ENCODE data around the gene TMEM208. TPM values are rescaled to one million over a fixed set of nuclear protein-coding genes. Genes with fewer than 3 reads are reported as not detected.
A peak's percentile ranks its signal among the peaks of the same experiment; 100 is the strongest.

TMEM208 gene
- total RNA-seq, 4 donors from 2014 or later, result 24.4 to 36.0 (median 31.7) TPM

DNA sequence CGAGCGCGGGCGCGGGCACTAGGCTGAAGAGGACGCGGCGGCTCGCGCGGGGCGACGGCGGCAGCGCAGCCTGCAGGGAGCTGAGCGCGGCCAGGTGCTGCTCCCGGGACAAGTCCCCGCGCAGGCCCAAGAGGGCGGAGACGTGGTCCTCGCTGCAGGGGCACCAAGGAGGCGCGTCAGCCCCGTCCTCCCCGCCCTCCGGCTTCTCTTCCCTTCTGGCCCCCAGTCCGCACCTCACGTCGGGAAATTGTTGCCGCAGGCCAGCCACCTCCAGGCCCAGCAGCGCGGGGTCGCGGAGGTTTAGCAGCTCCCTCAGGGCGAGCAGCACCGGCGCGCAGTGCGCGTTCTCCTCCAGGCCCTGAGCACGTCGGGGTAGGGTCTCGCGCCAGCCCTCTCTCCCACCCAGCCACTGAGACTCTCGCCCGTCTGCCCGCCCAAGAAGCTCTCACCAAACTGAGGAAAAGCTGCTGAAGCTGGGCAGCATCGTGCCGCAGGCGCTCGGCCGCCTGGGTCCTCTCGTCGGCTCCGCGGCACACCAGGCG lies 42.4 kb upstream of the TMEM208 start:
- no peaks in the 10 kb centered on the region for H3K36me3 ChIP-seq
- WGBS, 2 donors, result no CpG with 5 or more reads among the region's 59 CpGs
- H3K27me3 ChIP-seq, result no peaks in the 10 kb centered on the region
- DNase-seq, result no peak
- H3K4me3 ChIP-seq, result peak overlapping the region; percentile 58 to 94 (median 60)
- peak overlapping the region; percentile 93 to 99 (median 98) for H3K27ac ChIP-seq
- intact Hi-C loops (cut with DNase I), result no loop called here
- no peak for TF ChIP-seq CTCF (IDR thresholded peaks at IDR 0.05)
- H3K4me1 ChIP-seq, result peaks cover 22 to 58% (median 39%) of the 10 kb centered on the region in 3 donors
- no peaks in the 10 kb centered on the region for H3K9me3 ChIP-seq

DNA sequence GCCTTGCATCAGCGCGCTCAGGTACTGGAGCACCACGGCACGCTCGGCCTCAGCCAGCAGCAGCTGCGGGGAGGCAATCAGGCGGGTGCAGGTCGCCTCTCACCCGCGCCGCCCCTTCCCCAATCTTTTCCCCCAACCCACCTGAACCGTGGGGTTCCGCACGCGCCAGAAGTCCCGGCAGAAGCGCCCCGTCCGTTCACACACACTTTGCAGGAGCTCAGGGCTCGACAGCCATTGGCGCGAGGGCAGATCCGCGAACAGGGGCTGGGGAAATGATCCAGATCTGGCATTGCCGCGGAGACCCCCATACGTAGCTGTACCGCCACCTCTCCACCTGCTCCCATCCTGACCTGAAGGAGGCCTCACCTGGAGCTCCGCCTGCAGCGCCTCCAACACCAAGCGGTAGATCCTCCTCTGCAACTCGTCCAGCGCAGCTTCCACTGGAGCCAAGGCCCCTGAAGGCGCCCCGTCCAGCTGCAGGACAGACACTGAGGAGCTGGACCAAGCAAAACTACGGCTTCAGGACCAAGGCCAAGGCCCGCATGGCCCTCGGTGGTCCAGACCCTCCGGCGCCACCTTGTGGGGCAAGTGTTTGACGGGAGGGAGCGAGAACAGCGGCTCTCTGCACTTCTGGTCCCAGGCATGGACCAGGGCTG lies 41.8 kb upstream of the TMEM208 start:
- Histone ChIP-seq H3K4me3 (peak overlapping the region; percentile 58 to 94 (median 60)), H3K36me3 (no peaks in the 10 kb centered on the region), H3K4me1 (peaks cover 19 to 52% (median 34%) of the 10 kb centered on the region in 3 donors), H3K9me3 (no peaks in the 10 kb centered on the region), H3K27ac (peak overlapping the region; percentile 93 to 99 (median 98)), H3K27me3 (no peaks in the 10 kb centered on the region)
- peak; percentile 50 for DNase-seq
- intact Hi-C loops (cut with DNase I), result no loop called here
- TF ChIP-seq POLR2A (IDR thresholded peaks at IDR 0.05), result no peak
- TF ChIP-seq CTCF (IDR thresholded peaks at IDR 0.05), result peak; percentile 70 to 83 (median 80)
- 3 to 28% methylated on average over 6 to 11 of the region's 43 CpGs for WGBS, 2 donors

DNA sequence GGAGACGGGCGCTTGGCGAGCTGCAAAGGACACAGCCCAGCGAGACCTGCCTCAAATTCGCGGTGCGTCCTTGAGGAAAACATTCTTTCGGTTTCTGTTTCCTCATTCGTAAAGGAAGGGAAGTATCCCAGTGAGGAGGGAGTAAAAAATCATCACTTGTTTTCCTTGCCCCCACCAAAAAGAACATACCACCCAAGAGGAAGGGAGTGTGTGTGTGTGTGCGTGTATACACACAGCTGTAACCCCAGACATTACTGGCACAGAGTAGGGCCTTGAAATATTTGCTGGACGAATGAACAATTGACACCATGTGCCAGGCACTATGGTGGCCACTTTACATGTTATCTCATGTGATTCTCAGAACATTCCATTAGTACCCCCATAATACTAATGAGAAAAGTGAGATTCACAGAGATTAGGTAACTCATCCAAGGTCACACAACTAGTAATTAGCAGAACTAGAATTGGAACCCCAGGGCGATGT lies 41.2 kb upstream of the TMEM208 start:
- Histone ChIP-seq H3K4me1 (peaks cover 19 to 48% (median 34%) of the 10 kb centered on the region in 3 donors), H3K27ac (peak overlapping the region in 2 of 4 donors; percentile 19 to 21)
- intact Hi-C loops (cut with DNase I), result no loop called here

DNA sequence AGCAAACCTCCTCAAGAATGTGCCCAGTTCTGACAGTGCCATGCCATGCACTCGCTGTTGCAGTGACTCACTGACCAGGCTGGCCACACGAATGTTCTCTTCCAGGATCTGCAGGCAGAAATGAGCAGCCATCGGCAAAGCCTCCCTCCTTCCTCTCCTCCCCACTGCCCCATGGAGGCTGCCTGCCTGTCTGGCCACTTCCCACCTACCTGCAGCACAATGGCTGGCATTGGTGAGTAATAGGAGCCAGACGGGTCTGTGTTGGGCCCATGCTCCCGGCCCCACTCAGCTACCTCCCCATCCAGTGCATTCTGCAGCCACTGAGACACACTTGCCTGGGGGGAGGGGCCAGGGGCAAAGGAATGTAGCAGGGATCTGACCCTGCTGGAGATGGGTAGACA lies 40.4 kb upstream of the TMEM208 start:
- 53 to 64% methylated on average over 3 to 4 of the region's 5 CpGs for WGBS, 2 donors
- Histone ChIP-seq H3K4me1 (peaks cover 19 to 45% (median 30%) of the 10 kb centered on the region in 3 donors), H3K4me3 (no peak overlapping the region), H3K36me3 (no peaks in the 10 kb centered on the region), H3K27me3 (no peaks in the 10 kb centered on the region), H3K9me3 (no peaks in the 10 kb centered on the region), H3K27ac (no peak overlapping the region)
- no peak for TF ChIP-seq POLR2A (IDR thresholded peaks at IDR 0.05)
- no peak for TF ChIP-seq CTCF (IDR thresholded peaks at IDR 0.05)
- DNase-seq, result no peak
- intact Hi-C loops (cut with DNase I), result no loop called here

More for the DNA sequence above, 41.2 kb upstream of the TMEM208 start:
- no peak for DNase-seq
- WGBS, 2 donors, result 15 to 17% methylated on average over 5 to 6 of the region's 12 CpGs
- Histone ChIP-seq H3K36me3 (no peaks in the 10 kb centered on the region), H3K4me3 (peak overlapping the region in 3 of 4 donors; percentile 60 to 94 (median 61)), H3K9me3 (no peaks in the 10 kb centered on the region), H3K27me3 (no peaks in the 10 kb centered on the region)
- TF ChIP-seq CTCF (IDR thresholded peaks at IDR 0.05), result no peak
- TF ChIP-seq POLR2A (IDR thresholded peaks at IDR 0.05), result no peak

GRCh38 chr16:67187175-67187890 lies 39.6 kb upstream of the TMEM208 start:
- H3K9me3 ChIP-seq, result no peaks in the 10 kb centered on the region
- no peaks in the 10 kb centered on the region for H3K27me3 ChIP-seq
- H3K4me3 ChIP-seq, result no peak overlapping the region
- TF ChIP-seq POLR2A (IDR thresholded peaks at IDR 0.05) (no peak), CTCF (IDR thresholded peaks at IDR 0.05) (no peak)
- H3K27ac ChIP-seq, result no peak overlapping the region
- WGBS, 2 donors, result 50% methylated on average over 2 of the region's 26 CpGs; no CpG with 5 or more reads in 1 of the 2 donors
- H3K36me3 ChIP-seq, result no peaks in the 10 kb centered on the region
- intact Hi-C loops (cut with DNase I), result no loop called here
- H3K4me1 ChIP-seq, result peaks cover 19 to 43% (median 24%) of the 10 kb centered on the region in 3 donors
- DNase-seq, result no peak

Measured in esophagus squamous epithelium (tissue), 5 donors.